Ovary (tissue), 3 donors: ENCODE data around the gene ANLN.
"Not testable (repeated sequence)": the region's sequence is repeated elsewhere in the genome, so short reads cannot be mapped to it uniquely, and the experiment has no call there.

Experiments
- CTCF ChIP-seq, 3 donors: fragments of 450-650 bp in 2 of 3; fragments of 200-600 bp in 1 of 3; IDR thresholded peaks; one replicate each; pipeline versions ENCODE4 v1.5.1 to v1.8.0; 2016 to 2022; ENCODE audit warnings: antibody characterized with exemption in 3 of 3, mild to moderate bottlenecking in 1 of 3
- POLR2A ChIP-seq: fragments of 450-650 bp; IDR thresholded peaks from one replicate; pipeline ENCODE4 v1.6.1; 2017; ENCODE audit warnings: antibody characterized with exemption, mild to moderate bottlenecking, moderate library complexity
- donor health status: DM: no; HTN: no; CAD: no.

GRCh38 chr7:36483853-36484252 is 94.2 kb downstream of the ANLN start:
- not testable (repeated sequence) for TF ChIP-seq CTCF (IDR thresholded peaks at IDR 0.05); POLR2A
